ENCODE data around the gene PTPN21.

DNA sequence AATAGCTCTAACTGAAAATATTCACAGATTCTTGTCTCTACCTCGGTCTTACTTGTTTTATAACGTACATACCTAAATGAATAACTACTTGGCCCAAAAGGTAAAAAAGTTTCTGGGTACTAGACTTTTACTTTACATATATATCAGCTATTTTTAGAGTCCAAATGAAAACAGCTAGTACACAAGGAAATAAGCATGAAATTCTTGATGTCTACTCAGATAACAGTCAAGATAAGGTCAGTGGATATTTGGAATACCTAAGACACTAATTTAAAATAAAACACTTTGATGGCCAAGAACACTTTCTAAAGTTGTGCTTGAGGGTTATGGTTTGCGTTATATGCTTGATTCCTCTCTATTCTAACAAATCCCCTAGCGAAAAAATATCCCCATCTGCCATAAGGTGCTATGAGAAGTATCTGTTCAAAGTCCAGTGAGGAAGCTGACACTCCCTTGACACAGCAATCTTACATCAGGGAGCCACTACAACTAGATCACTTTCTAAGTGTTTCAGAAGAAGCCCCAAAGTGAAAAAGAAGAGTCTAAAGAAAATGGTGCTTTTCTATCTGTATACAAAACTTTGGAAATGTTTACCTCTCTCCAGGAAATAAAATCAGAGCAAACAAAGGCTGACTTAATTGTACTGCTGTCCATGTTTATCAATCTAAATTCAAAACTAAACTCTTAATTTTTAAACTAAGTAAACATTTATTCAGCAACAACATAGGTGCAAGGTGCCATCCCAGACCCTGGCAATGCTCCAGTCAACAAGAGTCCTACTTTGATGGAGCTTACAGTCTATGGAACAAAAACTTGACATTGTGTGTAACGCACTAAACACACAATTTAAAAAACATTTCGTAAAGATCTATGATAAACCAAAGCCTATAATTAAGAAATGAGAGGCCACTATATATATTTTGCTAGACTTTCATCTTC lies 11.7 kb downstream of the PTPN21 start:
- TF ChIP-seq ZNF124 (CRISPR knock-in tag; IDR thresholded peaks at IDR 0.05) (no peak), RBFOX2 (IDR thresholded peaks at IDR 0.05; ENCODE audit: low read depth, low read length) (no peak), ZNF468 (CRISPR knock-in tag; IDR thresholded peaks at IDR 0.05) (no peak), EED (CRISPR knock-in tag; IDR thresholded peaks at IDR 0.05) (no peak), ZNF670 (CRISPR knock-in tag; IDR thresholded peaks at IDR 0.05; ENCODE audit: borderline replicate concordance) (no peak), ZNF577 (CRISPR knock-in tag; IDR thresholded peaks at IDR 0.05; ENCODE audit: borderline replicate concordance, low read depth) (no peak), HNRNPUL1 (IDR thresholded peaks at IDR 0.05; ENCODE audit: low read depth, low read length) (no peak), ZNF772 (CRISPR knock-in tag; IDR thresholded peaks at IDR 0.05) (no peak)
